ENCODE results near the gene MFSD2B.

MFSD2B gene

GRCh38 chr2:24047703-24048033, 37.8 kb downstream of the MFSD2B start:
- no peak overlapping the region for H3K4me3 ChIP-seq (ENCODE audit: low read depth, low read length)
- TF ChIP-seq CTCF (conservative IDR thresholded peaks at IDR 0.05; ENCODE audit: low read depth, low read length): no peak
- DNase-seq (ENCODE audit: low read depth): no peak

- DNase-seq (ENCODE audit: low read depth): no peak
- H3K4me3 ChIP-seq (ENCODE audit: low read depth, low read length): peak overlapping the region; percentile 69
- TF ChIP-seq CTCF (conservative IDR thresholded peaks at IDR 0.05; ENCODE audit: low read depth, low read length): no peak
Measured at GRCh38 chr2:24048769-24049484, 39.0 kb downstream of the MFSD2B start.

GRCh38 chr2:24049485-24050021, 39.7 kb downstream of the MFSD2B start, which contains the start of gene FKBP1B:
FKBP1B (plus strand) TSS chr2:24049741; CDS start chr2:24049850, 109 bp downstream.
- DNase-seq (ENCODE audit: low read depth): peak; percentile 55
- peak within 1 kb of the TSS; percentile 69 for H3K4me3 ChIP-seq (ENCODE audit: low read depth, low read length)
- no peak for TF ChIP-seq CTCF (conservative IDR thresholded peaks at IDR 0.05; ENCODE audit: low read depth, low read length)

GRCh38 chr2:24050041-24050979, 40.4 kb downstream of the MFSD2B start:
- peak overlapping the region; percentile 69 for H3K4me3 ChIP-seq (ENCODE audit: low read depth, low read length)
- TF ChIP-seq CTCF (conservative IDR thresholded peaks at IDR 0.05; ENCODE audit: low read depth, low read length): no peak
- DNase-seq (ENCODE audit: low read depth): peak; percentile 21

GRCh38 chr2:24051833-24052232, 41.9 kb downstream of the MFSD2B start:
- no peak for DNase-seq (ENCODE audit: low read depth)
- H3K4me3 ChIP-seq (ENCODE audit: low read depth, low read length): no peak overlapping the region
- TF ChIP-seq CTCF (conservative IDR thresholded peaks at IDR 0.05; ENCODE audit: low read depth, low read length): no peak

GRCh38 chr2:24052951-24053350, 43.1 kb downstream of the MFSD2B start:
- DNase-seq (ENCODE audit: low read depth): no peak
- H3K4me3 ChIP-seq (ENCODE audit: low read depth, low read length): no peak overlapping the region
- no peak for TF ChIP-seq CTCF (conservative IDR thresholded peaks at IDR 0.05; ENCODE audit: low read depth, low read length)
